ENCODE data around the gene PNLIPRP3.

Gene PNLIPRP3

DNA sequence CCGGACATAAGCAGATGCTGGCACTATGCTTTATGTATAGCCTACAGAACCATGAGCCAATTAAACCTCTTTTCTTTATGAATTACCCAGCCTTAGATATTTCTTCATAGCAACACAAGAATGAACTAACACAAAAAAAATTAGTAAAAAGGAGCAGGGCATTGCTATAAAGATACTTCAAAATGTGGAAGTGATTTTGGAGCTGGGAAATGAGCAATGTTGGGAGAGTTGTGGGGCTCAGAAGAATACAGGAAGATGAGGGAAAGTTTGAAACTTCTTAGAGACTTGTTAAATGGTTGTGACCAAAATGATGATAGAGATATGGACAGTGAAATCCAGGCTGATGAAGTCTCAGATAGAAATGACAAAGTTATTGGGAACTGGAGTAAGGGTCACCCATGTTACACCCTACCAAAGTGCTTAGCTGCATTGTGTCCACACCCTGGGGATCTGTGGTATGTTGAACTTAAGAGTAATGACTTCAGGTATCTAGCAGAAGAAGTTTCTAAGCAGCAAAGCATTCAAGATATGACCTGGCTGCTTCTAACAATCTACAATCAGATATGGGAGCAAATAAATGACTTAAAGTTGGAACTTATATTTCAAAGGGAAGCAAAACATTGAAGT, 24.2 kb downstream of the PNLIPRP3 start:
- no peak for DNase-seq

DNA sequence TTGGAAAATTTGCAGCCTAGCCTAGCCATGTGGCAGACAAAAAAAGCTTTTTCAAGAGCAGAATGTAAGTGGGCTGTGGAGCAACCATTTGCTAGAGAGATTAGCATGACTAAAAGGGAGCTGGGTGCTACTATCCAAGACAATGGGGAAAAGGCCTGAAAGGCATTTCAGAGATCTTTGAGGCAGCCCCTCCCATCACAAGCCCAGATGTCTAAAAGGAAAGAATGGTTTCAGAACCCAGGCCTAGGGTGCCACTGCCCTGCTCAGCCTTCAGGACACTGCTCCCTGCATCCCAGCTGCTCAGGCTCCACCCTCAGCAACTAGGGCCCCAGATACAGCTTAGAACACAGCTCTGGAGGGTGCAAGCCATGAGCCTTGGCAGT, 24.7 kb downstream of the PNLIPRP3 start:
- DNase-seq, result no peak

DNA sequence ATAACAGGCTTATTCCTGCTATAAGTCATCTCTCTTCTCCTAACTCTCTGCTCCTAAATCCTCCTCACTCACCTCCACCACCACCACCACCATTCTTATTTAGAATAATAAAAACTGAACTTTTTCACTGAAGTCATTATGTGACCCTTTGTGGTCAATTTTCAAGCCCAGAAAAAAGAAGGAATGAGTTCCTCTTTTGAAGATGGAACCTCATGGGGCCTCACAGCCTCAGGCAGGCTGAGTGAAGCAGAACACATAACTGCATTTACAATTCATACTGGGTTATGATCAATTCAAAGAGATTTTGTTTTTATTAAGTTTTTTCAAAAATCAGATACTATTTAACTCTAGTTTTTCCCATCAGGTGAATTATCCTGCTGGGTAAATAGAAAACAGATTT, 29.8 kb downstream of the PNLIPRP3 start:
- DNase-seq, result no peak

DNA sequence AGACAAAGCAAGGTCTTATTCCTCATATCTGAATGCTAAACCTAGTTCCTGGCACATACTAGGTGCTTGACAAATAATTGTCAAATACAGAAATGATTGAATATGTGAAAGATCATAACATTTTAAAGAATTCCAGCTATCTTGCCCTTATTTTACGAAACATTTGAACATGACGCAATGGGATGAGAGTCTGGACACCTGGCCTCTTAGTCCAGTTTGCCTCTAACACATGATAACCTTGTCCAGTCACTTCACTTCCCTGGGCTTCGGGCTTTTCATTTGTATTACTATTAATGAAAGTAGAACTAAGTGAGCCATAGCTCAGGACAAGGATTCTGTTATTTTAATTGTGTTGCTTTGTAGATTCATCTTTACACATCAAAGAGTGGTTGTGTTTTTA, 32.6 kb downstream of the PNLIPRP3 start:
- no peak for DNase-seq

GRCh38 chr10:116461680-116462079, 34.0 kb downstream of the PNLIPRP3 start:
- no peak for DNase-seq

GRCh38 chr10:116464257-116464656, 36.6 kb downstream of the PNLIPRP3 start:
- DNase-seq, result no peak

DNA sequence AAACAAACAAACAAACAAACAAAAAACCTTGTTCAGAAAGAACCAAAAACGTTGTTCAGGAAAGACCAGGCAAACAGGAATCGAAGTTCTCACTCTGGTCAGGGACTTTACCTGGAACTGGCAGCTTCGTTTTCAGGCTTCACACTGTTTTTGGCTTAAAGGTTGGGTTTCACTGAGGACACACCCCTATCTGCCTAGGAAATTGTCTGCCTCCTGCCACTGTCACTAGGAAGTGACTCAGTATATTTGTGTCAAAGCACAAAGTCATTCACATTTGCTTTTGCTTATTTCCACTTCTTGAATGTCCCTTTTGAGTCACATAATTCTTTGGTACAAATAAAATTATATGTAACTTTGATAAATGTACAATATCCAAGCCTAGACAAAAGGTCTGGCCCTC, 37.9 kb downstream of the PNLIPRP3 start:
- no peak for DNase-seq

- DNase-seq, result no peak
Measured at GRCh38 chr10:116466715-116467422, 39.2 kb downstream of the PNLIPRP3 start.

DNA sequence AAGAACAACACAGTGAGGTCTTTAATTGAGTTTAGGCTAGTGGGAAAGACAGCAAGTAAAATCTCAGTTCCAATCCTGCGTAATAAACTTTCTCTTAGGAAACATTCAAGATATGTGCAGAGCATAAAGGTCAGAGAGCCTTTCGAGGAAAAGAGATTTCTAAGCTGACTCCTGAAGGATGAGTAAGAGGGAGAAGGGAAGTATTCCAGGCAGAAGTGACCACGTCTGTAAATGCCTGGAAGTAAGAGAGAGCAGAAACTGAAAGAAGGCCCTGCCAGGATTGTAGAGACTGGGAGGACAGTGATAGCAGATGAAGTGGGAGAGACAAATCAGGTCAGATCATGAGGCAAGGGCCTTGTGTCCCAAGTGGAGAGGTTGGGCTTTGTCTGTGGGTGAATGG, 41.8 kb downstream of the PNLIPRP3 start:
- DNase-seq, result no peak

GRCh38 chr10:116470071-116470470, 42.4 kb downstream of the PNLIPRP3 start:
- no peak for DNase-seq

- no peak for DNase-seq
Measured at GRCh38 chr10:116470768-116471415, 43.2 kb downstream of the PNLIPRP3 start.

GRCh38 chr10:116472891-116473290, 45.2 kb downstream of the PNLIPRP3 start:
- DNase-seq, result no peak

GRCh38 chr10:116475866-116476265, 48.2 kb downstream of the PNLIPRP3 start:
- DNase-seq, result no peak

- DNase-seq, result no peak
Measured at GRCh38 chr10:116476461-116476860, 48.8 kb downstream of the PNLIPRP3 start.

- no peak for DNase-seq
Measured at GRCh38 chr10:116477986-116478664, 50.5 kb downstream of the PNLIPRP3 start.

GRCh38 chr10:116486770-116487448, 59.3 kb downstream of the PNLIPRP3 start:
- no peak for DNase-seq

DNA sequence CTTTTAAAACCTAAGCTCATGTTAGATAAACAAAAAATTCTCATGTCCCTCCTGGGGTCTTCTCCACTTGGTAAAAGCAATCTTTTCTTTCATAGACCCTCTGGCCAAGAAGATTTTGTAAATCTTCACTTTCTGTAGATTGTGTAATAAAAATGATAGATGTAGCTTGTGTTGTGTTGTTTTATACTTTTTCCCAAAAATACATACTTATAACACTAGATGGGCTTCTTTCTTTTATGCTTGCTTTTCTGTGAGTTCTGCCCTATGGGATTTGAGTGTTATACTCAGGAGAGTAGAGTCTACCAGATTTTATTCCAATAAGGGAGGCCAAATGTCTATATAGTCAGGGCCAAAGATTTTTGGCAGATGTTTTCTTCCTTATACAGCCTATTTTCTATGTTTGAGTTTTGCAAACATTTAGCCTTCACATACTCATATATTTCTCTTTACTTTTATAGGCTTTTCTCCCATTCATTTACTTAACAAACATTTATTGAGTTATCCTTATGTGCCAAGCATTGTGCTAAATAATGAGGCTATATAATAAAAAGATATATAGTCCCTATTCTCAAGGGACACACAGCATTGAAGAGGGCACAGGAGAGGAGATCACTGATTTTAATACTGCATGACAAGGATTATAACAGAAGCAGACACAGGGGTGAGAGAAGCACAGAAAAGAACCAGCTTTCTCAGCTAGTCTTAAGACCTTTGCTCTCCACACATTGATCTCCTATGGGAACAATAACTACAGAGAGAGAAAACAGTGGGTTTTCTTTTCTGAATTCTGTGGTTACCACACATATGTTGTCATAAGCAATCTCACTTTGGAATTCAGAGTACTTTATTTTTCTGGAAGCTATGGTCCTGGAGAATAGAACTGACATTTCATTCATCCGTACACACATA, 60.1 kb downstream of the PNLIPRP3 start:
- DNase-seq, result no peak

DNA sequence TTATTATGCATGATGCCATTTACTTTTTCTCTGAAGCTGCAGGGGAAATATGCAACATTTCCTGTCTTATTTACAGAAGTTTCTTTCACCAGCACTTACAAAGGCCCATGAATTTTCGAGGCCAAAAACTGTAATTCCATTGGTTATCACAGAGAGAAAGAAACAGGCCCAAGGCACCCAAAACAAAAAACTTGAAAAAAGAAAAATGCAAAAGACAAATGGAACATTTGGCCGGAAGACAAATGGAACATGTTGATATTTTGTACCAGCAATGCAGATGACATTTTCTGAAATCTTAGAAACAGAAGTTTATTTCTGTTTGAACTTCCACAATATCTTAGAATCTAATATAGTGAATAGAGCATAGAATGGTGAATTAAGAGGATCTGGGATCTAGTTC, 61.8 kb downstream of the PNLIPRP3 start:
- no peak for DNase-seq

DNA sequence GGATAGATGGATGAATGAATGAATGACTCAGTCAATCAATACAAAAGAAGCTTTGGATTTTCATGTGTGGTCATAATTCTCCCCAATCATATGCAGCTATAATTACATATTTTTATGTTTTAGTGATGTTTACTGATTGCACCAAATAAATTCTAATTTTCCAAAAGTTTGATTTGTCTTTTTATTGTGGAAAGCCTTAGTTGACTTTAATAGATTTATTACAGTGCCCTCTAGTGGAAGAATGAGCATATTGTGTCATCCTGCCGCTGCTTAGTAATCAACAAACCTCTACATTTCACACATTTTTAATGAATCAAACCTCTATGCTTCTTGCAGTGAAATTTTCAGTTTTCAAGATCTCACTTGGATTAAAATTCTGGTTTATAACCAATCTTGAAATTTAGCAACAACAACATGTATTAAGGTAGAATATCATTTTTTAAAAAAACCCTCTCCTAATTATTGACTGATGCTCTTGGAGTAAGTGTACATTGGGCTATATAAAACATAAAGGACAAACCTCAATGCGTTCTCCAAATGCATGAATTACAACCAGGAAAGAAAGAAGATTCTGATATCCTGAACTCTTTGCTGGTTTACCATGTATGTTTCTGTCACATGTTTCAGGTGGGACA, 62.5 kb downstream of the PNLIPRP3 start:
- peak; percentile 10 for DNase-seq

- DNase-seq, result no peak
Measured at GRCh38 chr10:116504786-116505185, 77.1 kb downstream of the PNLIPRP3 start.

GRCh38 chr10:116510565-116510964, 82.9 kb downstream of the PNLIPRP3 start:
- no peak for DNase-seq

DNA sequence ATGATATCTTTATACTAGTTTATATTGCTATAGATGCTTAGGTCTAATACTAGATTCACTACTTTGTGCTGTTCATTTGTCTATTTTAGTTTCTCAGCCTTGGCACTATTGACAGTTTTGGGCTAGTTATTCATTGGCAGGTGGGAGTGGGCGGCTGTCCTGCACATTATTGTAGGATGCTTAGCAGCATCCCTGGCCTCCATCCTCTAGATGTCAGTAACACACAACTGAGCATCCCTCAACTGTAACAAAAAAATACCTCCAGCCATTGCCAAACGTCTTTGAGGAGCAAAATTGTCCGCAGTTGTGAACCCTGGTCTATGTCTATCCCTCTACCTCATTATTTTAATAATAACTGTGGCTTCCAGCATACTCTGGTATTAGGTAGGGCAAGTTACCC, 83.7 kb downstream of the PNLIPRP3 start:
- DNase-seq, result no peak
